Measurements from ENCODE around the gene EMX1. TPM values are rescaled to one million over a fixed set of nuclear protein-coding genes. Genes with fewer than 3 reads are reported as not detected.

EMX1 gene
- total RNA-seq, 1 experiment from 2014 or later: not detected

GRCh38 chr2:72908741-72909140 is 8.6 kb upstream of the EMX1 start:
- H3K9me3 ChIP-seq (ENCODE audit: insufficient read depth, low read depth): no peaks in the 10 kb centered on the region
- 0 out of 2 replicates have a peak, but pooled peaks cover 6% of the 10 kb centered on the region for H3K9me2 ChIP-seq (ENCODE audit: insufficient read depth)
- H3K27ac ChIP-seq: no peak overlapping the region
- no peaks in the 10 kb centered on the region for H3K36me3 ChIP-seq (ENCODE audit: low read depth)
- H4K20me1 ChIP-seq (ENCODE audit: insufficient read depth): no peaks in the 10 kb centered on the region
- no peaks in the 10 kb centered on the region for H3K79me2 ChIP-seq (ENCODE audit: low read depth)
- no peak overlapping the region for H3K4me2 ChIP-seq
- peaks cover 5% of the 10 kb centered on the region; the same call in 1 of the 2 replicates for H3F3A ChIP-seq (ENCODE audit: insufficient read depth, low read depth)
- DNase-seq: no peak
- ChIA-PET CTCF (no interaction called here), POLR2A (ENCODE audit: unreplicated experiment) (no interaction called here)
- no peak overlapping the region for H2AFZ ChIP-seq
- H3K4me1 ChIP-seq (replicated peaks; ENCODE audit: insufficient read depth): peaks cover 10% of the 10 kb centered on the region; the same call in 1 of the 2 replicates
- TF ChIP-seq EZH2 (IDR thresholded peaks at IDR 0.05; ENCODE audit: low read depth) (no peak), CTCF (conservative IDR thresholded peaks at IDR 0.05) (no peak)
- no TSS peak for BruUV-seq (replicated peaks)
- H3K4me3 ChIP-seq: no peak overlapping the region
- intact Hi-C loops (cut with micrococcal nuclease; ENCODE audit: unreplicated experiment): no loop called here
- peaks cover 37% of the 10 kb centered on the region; the same call in 1 of the 2 replicates for H3K27me3 ChIP-seq (ENCODE audit: insufficient read depth, low read depth)

- H3K4me2 ChIP-seq: 0 out of 2 replicates have a peak overlapping the region, but pooled peaks have one; percentile 1
- peaks cover 5% of the 10 kb centered on the region; the same call in 1 of the 2 replicates for H3F3A ChIP-seq (ENCODE audit: insufficient read depth, low read depth)
- CTCF ChIA-PET: no interaction called here
- peak in 1 of 2 experiments; percentile 57 for DNase-seq
- H3K27ac ChIP-seq: no peak overlapping the region
- H3K27me3 ChIP-seq (ENCODE audit: insufficient read depth, low read depth): peaks cover 60% of the 10 kb centered on the region
- POLR2A ChIA-PET (ENCODE audit: unreplicated experiment): no interaction called here
- no peak for TF ChIP-seq EZH2 (IDR thresholded peaks at IDR 0.05; ENCODE audit: low read depth)
- TF ChIP-seq CTCF (conservative IDR thresholded peaks at IDR 0.05): no peak
- no peaks in the 10 kb centered on the region for H3K9me3 ChIP-seq (ENCODE audit: insufficient read depth, low read depth)
- intact Hi-C loops (cut with micrococcal nuclease; ENCODE audit: unreplicated experiment): no loop called here
- H3K36me3 ChIP-seq (ENCODE audit: low read depth): no peaks in the 10 kb centered on the region
- H2AFZ ChIP-seq: no peak overlapping the region
- no peak overlapping the region for H3K4me3 ChIP-seq
- no TSS peak for BruUV-seq (replicated peaks)
- no peaks in the 10 kb centered on the region for H3K79me2 ChIP-seq (ENCODE audit: low read depth)
- no peaks in the 10 kb centered on the region for H4K20me1 ChIP-seq (ENCODE audit: insufficient read depth)
- H3K9me2 ChIP-seq (ENCODE audit: insufficient read depth): 0 out of 2 replicates have a peak, but pooled peaks cover 6% of the 10 kb centered on the region
- H3K4me1 ChIP-seq (replicated peaks; ENCODE audit: insufficient read depth): peaks cover 5% of the 10 kb centered on the region
These were observed 6.1 kb upstream of the EMX1 start for GRCh38 chr2:72911256-72911655.

GRCh38 chr2:72913486-72914205 is 3.7 kb upstream of the EMX1 start:
- Histone ChIP-seq H3F3A (ENCODE audit: insufficient read depth, low read depth) (peaks cover 5% of the 10 kb centered on the region; the same call in 1 of the 2 replicates), H3K27ac (no peak overlapping the region), H2AFZ (no peak overlapping the region), H4K20me1 (ENCODE audit: insufficient read depth) (no peaks in the 10 kb centered on the region), H3K4me1 (replicated peaks; ENCODE audit: insufficient read depth) (peaks cover 14% of the 10 kb centered on the region), H3K4me3 (no peak overlapping the region), H3K27me3 (ENCODE audit: insufficient read depth, low read depth) (peaks cover 67% of the 10 kb centered on the region), H3K36me3 (ENCODE audit: low read depth) (no peaks in the 10 kb centered on the region), H3K79me2 (ENCODE audit: low read depth) (no peaks in the 10 kb centered on the region), H3K9me3 (ENCODE audit: insufficient read depth, low read depth) (no peaks in the 10 kb centered on the region), H3K4me2 (no peak overlapping the region), H3K9me2 (ENCODE audit: insufficient read depth) (0 out of 2 replicates have a peak, but pooled peaks cover 6% of the 10 kb centered on the region)
- ChIA-PET POLR2A (ENCODE audit: unreplicated experiment) (no interaction called here), CTCF (no interaction called here)
- TF ChIP-seq EZH2 (IDR thresholded peaks at IDR 0.05; ENCODE audit: low read depth) (no peak), CTCF (conservative IDR thresholded peaks at IDR 0.05) (no peak)
- BruUV-seq (replicated peaks): no TSS peak
- no peak for DNase-seq
- intact Hi-C loops (cut with micrococcal nuclease; ENCODE audit: unreplicated experiment): no loop called here
